Fibroblast of skin of left quadriceps (primary cell): ENCODE data around the gene ANXA1.
A peak's percentile ranks its signal among the peaks of the same experiment; 100 is the strongest.
"Not testable (repeated sequence)": the region's sequence is repeated elsewhere in the genome, so short reads cannot be mapped to it uniquely, and the experiment has no call there.

ENCODE experiments used
- DNase-seq, 2 experiments: peaks; one replicate each; pipeline ENCODE4 v3.0.0-alpha.2; 2013; ENCODE audit warnings: low read depth in 2 of 2

The ANXA1 gene

GRCh38 chr9:73168298-73168934 lies 16.8 kb downstream of the ANXA1 start:
- DNase-seq, result no peak

- no peak for DNase-seq
Measured at GRCh38 chr9:73170185-73170957, 18.7 kb downstream of the ANXA1 start.

DNA sequence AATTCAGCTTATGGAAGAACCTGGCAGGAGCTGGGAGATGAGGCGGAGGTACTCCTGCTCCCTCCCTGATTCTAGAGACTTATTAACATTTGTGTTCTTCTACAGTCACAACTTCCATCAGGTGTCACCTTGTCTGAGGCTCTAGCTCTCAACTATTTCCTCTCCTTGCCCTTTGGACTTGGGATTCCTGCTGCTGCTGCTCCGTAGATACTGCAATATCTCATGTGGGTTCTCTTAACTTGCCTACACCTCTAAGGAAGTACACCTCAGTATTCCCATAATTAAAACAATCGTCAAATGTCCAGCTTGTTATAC lies 21.2 kb downstream of the ANXA1 start:
- DNase-seq, result no peak

- no peak for DNase-seq
Measured at GRCh38 chr9:73173557-73174329, 22.1 kb downstream of the ANXA1 start.

DNA sequence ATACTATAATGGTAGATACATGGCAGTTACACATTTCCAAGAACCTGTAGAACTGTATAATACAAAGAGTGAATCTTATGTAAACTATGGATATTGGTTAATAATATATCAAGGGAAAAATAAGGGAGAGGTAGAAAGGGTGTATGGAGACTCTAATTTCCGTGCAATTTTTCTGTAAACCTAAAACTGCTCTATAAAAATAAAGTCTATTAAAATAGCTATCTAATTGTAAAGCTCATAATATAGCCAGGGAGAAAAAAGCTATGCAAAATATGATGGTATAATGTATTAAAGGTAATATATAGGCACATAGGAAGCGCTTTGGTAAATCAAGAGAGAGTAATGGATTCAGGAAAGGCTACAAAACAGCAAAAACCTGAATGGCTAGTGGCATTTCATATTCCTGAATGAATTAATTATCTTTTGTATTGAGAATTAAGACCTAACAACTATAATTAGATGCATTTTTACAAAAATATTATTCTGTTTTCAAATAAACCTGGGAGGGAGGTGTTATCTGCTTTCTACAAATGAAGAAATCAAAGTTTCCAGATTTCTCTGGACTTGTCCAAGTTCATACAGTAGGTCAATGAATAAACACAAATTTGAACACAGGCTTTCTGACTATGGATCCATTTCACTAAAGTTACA lies 22.8 kb downstream of the ANXA1 start:
- DNase-seq, result no peak

- no peak for DNase-seq
Measured at GRCh38 chr9:73176450-73176875, 24.8 kb downstream of the ANXA1 start.

DNA sequence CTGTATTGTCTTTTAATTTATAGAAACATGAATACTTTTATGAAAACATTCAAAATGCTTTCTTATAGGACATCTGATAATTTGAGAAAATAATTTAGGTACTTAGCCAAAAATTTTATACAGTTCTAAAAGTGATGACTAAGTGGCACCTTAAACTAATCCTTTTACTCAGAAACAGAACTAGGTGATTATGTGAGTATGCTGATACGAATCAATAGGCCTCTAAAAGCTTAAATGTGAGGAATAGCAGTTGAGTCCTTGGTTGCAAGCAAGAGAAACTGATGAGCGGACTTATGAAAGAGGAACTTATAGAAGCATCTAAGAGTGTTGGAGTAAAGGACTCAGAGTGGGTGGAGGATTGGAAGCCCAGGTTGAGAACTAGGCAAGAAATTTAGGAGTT lies 26.4 kb downstream of the ANXA1 start:
- DNase-seq, result no peak

DNA sequence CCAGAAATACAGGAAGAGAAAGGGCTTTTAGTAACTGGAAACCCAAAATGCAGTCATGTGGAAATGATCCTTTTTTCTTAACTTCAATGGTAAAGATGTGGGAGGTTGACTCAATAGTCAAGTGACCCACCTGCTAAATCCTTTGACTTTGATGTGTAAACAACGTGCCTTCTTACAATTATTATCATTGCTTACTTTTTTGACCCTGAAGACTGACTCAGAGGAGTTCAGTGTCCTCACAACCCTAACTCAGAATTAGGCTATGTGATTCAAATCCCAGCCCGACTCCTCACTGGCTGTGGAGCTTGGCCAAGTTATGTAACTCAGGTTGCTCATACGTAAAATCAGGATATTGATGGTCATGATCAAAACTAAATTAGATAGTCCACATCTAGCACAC lies 27.9 kb downstream of the ANXA1 start:
- no peak for DNase-seq

DNA sequence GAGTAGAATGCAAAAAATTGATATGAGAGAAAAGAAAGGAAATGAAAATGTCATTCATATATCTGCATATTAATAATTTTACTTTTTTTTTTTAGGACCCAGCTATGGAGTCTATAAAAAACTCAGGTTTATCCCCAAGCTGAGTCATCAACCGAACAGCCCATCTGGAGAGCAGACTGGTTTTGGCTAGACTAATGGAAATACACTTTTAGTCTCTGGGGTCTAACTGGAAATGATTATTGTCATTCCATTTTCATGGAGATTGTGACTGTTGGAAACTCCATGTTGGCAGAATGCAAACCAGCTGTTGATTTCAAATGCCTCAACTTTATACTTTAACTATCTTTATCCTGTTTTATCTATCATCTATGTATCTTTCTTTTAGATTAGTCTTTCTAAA lies 28.7 kb downstream of the ANXA1 start:
- DNase-seq, result peak; percentile 73 to 74

DNA sequence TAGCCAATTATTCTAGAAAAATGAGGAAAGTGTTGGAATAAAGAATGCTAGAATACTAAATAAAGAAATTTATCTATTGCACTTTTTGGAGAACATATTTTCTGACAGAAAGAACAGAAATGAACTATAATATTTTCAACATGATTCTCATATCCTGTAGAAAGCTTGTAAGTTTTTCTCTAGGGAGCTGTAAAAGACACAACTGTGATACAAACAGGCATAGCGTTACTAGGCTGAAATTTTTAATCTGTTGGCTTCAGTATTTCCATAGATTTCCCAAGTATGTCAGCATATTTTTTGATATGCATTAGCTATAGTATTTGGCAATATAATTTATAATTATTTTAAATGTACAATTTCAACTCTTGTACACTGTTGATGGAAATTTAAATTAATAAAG lies 31.3 kb downstream of the ANXA1 start:
- DNase-seq, result peak in 1 of 2 experiments; percentile 4

DNA sequence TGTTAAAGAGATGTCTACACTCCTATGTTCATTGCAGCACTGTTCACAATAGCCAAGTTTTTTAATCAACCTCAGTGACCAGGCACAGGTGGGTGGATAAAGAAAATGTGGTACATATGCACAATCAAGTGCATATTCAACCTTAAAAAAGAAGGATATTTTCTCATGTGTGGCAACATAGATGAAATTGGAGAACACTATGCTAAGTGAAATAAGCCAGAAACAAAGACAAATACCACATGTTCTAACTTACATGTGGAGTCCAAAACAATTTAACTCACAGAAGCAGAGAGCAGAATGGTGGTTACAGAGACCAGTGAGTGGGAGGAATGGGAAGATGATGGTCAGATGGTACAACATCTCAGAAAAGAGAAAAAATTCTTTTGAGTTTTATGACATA lies 31.8 kb downstream of the ANXA1 start:
- no peak for DNase-seq

GRCh38 chr9:73183917-73184861 lies 32.5 kb downstream of the ANXA1 start:
- DNase-seq, result peak; percentile 24 to 32

- DNase-seq, result not testable (repeated sequence)
Measured at GRCh38 chr9:73191109-73191508, 39.4 kb downstream of the ANXA1 start.

GRCh38 chr9:73194284-73194683 lies 42.6 kb downstream of the ANXA1 start:
- DNase-seq, result no peak

DNA sequence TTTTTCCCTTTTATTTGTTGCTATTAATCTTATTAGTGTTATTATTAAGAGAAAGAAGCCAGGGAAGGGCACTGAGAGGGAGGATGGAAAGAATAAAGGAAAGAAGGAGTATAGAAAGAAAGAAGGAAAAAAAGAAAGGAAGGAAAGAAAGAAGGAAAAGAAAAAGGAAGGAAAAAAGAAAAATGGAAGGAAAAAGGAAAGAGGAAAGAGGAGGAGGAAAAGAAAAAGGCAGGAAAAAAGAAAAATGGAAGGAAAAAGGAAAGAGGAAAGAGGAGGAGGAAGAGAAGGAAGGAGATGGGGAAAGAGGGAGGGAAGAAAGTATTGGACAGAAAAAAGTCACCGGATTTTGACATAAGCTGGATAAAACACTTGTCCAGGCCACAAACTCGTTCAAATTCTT lies 47.8 kb downstream of the ANXA1 start:
- no peak for DNase-seq

- no peak for DNase-seq
Measured at GRCh38 chr9:73199886-73200285, 48.2 kb downstream of the ANXA1 start.

GRCh38 chr9:73200694-73201452 lies 49.2 kb downstream of the ANXA1 start:
- DNase-seq, result no peak

- no peak for DNase-seq
Measured at GRCh38 chr9:73202980-73203379, 51.3 kb downstream of the ANXA1 start.

DNA sequence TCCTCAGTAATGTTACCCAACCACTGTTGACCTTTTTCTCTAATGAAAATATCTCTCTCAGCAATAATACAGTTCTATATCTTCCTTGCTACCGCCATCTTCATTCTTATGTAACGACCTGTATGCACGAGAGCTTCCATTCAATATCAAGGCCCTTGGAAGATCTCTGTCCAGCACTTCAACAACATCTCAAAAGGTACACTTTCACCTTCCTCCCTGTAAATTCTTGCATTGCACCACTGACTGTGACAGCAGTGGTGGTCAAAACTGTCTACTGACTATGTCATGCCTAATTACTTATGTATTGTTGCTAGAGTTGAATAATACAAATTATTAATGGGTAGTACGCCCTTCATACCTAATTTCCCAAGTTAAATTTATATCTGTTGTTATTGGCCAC lies 53.3 kb downstream of the ANXA1 start:
- no peak for DNase-seq

- DNase-seq, result no peak
Measured at GRCh38 chr9:73206851-73207250, 55.2 kb downstream of the ANXA1 start.
